Non-pigmented ciliary epithelial cell (primary cell): Measurements from ENCODE around the gene MT1G.
"Not testable (repeated sequence)": the region's sequence is repeated elsewhere in the genome, so short reads cannot be mapped to it uniquely, and the experiment has no call there.

Experiments used
- DNase-seq: peaks from one replicate; pipeline ENCODE4 v3.0.0-alpha.2; 2010; ENCODE audit warnings: low read depth

The MT1G gene

GRCh38 chr16:56667581-56668571 lies at the start of gene MT1G:
Gene MT1G (minus strand): TSS chr16:56668065. CDS start chr16:56667993, 72 bp downstream.
- no peak for DNase-seq

- DNase-seq: not testable (repeated sequence)
These were observed 49.7 kb upstream of the MT1G start for GRCh38 chr16:56717532-56717931.

GRCh38 chr16:56716761-56717160 lies 48.9 kb upstream of the MT1G start:
- DNase-seq: no peak

GRCh38 chr16:56715126-56715525 lies 47.3 kb upstream of the MT1G start:
- DNase-seq: no peak

- DNase-seq: no peak
These were observed 45.9 kb upstream of the MT1G start for GRCh38 chr16:56713794-56714193.

GRCh38 chr16:56711862-56712261 lies 44.0 kb upstream of the MT1G start:
- DNase-seq: no peak

- DNase-seq: no peak
These were observed 42.4 kb upstream of the MT1G start for GRCh38 chr16:56710181-56710737.

GRCh38 chr16:56709443-56710040 lies 41.7 kb upstream of the MT1G start:
- no peak for DNase-seq

- DNase-seq: no peak
These were observed 40.9 kb upstream of the MT1G start for GRCh38 chr16:56708525-56709442.

GRCh38 chr16:56702836-56703235 lies 35.0 kb upstream of the MT1G start:
- no peak for DNase-seq

GRCh38 chr16:56701534-56701933 lies 33.7 kb upstream of the MT1G start:
- no peak for DNase-seq

GRCh38 chr16:56700631-56701030 lies 32.8 kb upstream of the MT1G start:
- no peak for DNase-seq

- DNase-seq: no peak
These were observed 32.3 kb upstream of the MT1G start for GRCh38 chr16:56700195-56700594.

- no peak for DNase-seq
These were observed 29.7 kb upstream of the MT1G start for GRCh38 chr16:56697456-56698155.

- DNase-seq: no peak
These were observed 27.4 kb upstream of the MT1G start for GRCh38 chr16:56695246-56695645.

GRCh38 chr16:56691885-56692284 lies 24.0 kb upstream of the MT1G start:
- no peak for DNase-seq

GRCh38 chr16:56690420-56691122 lies 22.7 kb upstream of the MT1G start:
- DNase-seq: no peak

- no peak for DNase-seq
These were observed 21.3 kb upstream of the MT1G start for GRCh38 chr16:56689171-56689570.

GRCh38 chr16:56688762-56689161 lies 20.9 kb upstream of the MT1G start:
- DNase-seq: no peak

- DNase-seq: no peak
These were observed 18.9 kb upstream of the MT1G start for GRCh38 chr16:56686758-56687157.
